NCI-H524 treated with DMSO at 0.1 percent for 48 hours (cell line): Measurements from ENCODE around the gene ACOT9.
"Not testable (repeated sequence)": the region's sequence is repeated elsewhere in the genome, so short reads cannot be mapped to it uniquely, and the experiment has no call there.

Source experiments
- DNase-seq: peaks from one replicate; lab custom pipeline; 2025; lab: John Stamatoyannopoulos, UW

ACOT9 gene

DNA sequence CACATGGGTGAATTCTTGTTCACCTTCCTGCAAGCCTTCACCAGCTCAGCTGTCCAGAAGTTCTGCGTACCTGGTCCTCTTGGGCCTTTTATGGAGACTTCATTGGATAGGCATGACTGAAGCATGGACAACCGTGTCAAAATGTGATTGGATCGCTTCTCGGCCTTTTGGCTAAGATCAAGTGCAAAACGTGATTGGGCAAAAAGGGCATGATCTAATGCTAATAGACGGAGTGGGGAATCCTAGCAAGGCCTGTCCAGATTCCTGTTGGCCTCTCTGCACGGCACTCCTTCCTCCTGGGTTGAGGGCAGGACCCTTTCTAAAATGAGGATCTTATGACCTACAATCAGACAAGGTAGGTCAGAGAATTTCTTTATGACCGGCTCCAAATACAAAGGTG is 50.9 kb downstream of the ACOT9 start:
- DNase-seq, result no peak

DNA sequence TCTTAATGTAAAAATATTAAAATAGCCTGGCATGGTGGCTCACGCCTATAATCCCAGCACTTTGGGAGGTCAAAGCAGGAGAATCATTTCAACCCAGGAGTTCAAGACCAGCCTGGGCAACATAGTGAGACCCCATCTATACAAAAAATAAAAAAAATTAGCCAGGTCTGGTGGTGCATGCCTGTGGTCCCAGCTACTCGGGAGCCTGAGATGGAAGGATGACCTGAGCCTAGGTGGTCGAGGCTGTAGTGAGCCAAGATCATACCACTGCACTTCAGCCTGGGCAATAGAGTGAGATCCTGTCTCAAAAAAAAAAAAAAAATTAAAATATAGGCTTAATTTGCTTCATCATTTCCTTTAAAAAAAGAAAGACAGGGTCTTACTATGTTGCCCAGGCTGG is 66.6 kb downstream of the ACOT9 start:
- DNase-seq, result not testable (repeated sequence)

DNA sequence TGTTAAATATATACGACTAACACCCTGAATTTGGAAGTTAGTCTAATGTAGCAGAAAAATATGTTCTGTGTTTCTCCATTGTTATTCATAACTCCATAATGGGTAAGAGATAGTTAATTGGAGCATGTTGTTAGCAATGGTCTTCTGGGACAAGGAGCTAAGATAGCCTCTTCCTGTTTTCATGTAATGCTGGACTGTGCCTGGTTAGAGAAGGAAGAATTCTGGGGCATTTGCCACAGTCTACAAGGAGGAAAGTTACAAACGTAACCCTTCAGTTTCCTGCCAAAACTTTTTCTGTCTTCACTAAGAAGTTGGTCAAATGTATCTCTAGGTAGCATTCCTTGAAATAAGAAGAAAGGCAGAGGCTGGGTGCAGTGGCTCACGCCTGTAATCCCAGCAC is 70.0 kb downstream of the ACOT9 start:
- no peak for DNase-seq

DNA sequence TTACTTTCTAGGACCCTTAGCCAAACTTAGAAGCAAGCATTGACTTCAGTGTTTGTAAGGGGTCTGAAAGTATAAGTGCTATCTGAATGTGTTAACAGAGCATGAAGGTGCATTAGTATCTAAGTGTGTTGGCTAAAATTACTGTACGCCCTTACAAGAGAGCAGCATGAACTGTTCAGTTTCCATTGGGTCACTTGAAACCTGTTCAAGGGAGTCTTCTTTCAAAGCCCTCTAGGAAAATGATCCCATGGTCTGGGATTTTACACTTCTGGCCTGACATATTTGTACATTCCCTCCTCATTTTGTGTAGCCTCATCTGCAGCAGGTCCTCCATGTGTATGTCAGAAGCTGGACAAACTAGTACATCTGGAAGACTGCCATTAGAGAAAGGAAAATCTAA is 72.5 kb downstream of the ACOT9 start:
- no peak for DNase-seq

DNA sequence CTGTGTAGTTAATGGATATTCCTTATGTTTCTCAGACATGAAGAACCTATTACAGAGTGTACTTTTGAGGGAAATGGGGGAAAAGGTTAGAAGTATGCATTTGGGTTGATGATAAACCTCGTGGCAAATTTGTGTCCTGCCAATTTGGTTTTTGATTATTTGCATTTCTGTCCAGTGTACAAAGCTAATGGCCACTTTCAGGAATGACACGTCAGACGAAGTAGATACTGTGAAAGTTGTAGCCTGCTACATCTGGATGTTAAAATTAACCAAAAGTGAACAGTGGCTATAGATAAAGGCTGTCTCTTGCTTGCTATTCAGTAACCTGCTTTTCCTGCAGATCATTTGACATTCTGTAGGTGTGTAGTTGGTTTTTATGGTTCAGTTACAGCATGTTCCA is 74.7 kb downstream of the ACOT9 start:
- DNase-seq, result no peak

DNA sequence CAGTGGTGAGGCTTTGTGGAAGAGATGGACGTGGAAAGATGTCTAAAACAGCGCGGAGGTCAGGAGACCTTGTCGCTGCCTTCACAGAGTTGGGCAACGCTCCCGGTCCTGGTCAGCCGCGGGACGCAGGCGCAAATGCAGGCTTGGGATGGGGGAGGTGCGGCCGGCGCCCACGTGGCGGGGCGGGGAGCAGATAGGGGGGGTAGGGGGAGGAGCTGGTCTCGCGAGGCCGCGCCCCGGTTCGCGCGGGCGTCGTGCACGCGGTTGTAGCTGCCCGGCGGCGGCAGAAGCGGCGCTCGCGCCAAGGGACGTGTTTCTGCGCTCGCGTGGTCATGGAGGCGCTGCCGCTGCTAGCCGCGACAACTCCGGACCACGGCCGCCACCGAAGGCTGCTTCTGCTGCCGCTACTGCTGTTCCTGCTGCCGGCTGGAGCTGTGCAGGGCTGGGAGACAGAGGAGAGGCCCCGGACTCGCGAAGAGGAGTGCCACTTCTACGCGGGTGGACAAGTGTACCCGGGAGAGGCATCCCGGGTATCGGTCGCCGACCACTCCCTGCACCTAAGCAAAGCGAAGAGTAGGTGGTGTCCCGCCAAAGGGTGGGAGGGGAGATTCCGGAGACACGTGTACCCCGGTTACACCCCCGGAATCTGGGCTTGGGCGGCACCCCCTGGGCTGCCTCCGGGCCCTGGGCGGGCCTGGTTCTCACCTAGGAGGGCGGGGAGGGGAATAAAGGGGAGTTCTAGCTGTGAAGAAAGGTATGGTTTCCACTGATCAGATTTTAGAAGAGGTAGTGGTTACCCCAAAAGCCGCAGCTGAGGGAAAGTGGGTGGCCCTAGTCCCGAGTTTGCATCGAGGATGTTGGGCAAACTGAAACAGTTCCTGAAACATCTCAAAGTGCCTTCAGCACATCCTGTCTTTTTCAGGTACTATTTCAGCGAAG is 75.6 kb downstream of the ACOT9 start, which contains the start of gene PRDX4:
Gene PRDX4, plus strand, starts transcription at position 255 of the 939 bp plus-strand sequence. Its CDS starts 78 bp downstream, at position 333.
- DNase-seq, result peak; percentile 39

DNA sequence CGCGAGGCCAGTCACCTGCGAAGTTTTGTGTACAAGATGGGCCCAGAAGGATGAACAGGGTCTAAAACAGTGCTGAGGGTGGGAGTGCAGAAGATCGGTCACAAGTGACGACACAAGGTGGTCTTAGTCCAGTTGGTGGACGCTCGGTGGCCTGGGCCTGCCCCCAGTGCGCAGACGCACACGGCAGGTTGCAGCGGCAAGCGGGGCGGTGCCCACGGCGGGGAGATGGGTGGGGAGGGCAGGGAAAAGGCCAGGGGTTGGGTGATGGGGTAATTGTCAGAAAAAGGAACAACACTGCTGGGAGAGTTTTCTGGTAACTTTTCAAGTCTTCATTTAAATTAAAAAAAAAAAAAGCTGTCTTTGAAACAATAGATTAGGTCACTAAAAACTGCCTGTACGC is 76.8 kb downstream of the ACOT9 start:
- no peak for DNase-seq

DNA sequence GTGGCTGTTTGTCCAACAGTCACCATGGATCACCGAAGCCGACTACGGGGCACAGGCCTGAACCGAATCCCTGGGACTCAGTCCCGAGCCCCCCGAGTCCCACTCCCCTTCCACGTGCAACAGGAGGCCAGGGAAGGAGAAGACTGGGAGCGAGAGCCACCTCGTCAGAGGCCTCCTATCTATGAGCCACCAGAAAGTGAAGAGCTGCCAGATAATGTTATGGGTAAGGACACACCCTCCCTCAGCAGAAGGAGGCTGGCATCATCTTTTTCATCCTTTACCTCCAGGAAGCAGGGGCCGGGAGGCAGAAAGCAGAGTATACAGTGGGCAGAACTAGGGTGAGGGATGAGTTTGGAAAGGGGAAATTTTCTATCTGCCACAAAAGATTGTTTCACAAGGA is 78.6 kb downstream of the ACOT9 start:
- no peak for DNase-seq

DNA sequence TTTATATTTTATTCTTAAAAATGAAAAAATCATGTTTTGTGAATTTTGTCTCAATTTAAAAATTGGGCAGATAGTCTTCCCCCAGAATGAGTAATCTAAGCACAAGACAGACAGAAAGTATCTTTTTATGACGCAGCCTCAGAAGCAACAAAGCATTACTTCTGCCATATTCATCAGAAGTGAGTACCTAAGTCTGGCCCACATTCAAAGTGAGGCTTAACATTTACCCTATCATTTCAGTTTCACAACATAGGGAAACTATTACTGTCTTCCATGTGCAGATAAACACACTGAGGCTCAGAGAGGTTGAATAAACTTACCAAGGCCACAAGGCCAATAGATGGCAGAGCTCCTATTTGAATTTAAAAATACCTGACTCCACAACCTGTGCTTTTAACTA is 80.2 kb downstream of the ACOT9 start:
- DNase-seq, result no peak

DNA sequence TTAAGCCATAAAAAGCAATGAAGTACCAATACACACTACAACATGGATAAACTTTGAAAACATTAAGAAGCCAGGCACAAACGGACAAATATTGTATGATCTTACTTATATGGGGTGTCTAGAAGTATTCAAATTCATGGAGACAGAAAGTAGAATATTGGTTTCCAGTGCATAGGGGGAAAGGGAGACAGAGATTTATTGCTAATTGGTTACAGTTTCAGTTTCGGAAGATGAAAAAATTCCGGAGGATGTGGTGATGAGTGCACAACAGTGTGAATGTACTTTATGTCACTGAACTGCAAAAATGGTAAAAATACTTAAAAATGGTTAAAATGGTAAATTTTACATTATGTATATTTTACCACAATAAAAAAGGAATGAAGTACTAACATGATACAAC is 80.9 kb downstream of the ACOT9 start:
- DNase-seq, result no peak

DNA sequence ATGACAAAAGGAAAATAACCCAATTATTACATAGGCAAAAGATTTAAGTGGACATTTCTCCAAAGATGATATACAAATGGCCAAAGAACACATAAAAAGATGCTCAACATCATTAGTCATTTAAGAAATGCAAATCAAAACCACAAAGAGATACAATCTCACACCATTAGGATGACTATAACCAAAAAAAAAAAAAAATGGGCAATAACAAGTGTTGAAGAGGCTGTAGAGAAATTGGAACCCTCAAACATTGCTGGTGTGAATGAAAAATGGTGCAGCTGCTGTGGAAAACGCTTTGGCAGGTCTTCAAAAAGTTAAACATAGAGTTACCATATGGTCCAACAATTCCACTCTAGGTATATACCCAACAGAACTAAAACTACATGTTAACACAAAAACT is 81.4 kb downstream of the ACOT9 start:
- no peak for DNase-seq

DNA sequence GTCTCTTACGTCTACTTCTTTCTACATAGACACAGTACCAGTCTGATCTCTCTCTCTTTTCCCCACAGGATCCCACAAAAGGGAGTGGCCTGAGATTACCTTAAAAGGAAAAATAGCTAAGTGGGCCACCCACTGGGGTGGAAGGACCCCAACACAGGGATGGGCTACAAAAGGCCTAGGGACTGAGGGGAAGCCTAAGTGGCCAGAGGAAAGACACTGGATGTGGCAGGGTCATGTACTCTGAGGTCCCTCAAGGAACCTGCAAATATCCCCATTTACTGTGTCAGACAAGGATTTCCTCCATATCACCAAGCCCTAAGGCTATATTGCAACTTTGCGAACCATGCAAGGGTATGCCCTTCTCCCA is 82.3 kb downstream of the ACOT9 start:
- DNase-seq, result no peak

DNA sequence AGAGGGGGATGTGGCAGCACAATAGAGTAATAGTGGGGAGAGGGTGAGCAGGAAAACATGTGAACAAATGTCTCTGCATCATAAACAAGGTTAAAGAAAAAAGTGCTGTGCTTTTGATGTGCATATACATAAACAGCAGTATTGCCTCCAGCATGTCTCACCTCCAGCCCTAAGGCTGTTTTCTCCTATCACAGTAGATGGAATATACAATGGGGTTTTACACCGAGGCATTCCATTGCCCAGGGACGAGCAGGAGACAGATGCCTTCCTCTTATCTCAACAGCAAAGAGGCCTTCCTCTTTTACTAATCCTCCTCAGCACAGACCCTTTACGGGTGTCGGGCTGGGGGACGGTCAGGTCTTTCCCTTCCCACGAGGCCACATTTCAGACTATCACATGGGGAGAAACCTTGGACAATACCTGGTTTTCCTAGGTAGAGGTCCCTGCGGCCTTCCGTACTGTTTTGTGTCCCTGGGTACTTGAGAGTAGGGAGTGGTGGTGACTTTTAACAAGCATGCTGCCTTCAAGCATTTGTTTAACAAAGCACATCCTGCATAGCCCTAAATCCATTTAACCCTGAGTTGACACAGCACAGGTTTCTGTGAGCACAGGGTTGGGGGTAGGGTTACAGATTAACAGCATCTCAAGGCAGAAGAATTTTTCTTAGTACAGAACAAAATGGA is 82.9 kb downstream of the ACOT9 start:
- not testable (repeated sequence) for DNase-seq

DNA sequence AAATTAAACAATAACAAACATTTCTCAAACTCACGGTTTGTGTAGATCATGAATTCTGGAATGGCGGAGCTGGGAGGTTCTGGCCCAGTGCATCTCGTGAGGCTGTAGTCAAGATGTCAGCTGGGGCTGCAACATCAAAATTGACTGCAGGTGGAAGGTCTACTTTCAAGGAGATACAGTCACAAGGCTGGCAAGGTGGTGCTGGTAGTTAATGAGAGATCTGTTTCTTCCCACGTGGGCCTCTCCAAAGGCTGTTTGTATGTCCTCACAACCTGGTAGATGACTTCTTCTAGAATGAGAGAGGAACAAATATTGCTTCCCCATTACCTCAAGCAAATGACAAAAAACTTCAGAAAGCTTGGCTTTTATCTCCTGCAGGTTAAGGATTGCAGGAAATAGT is 83.7 kb downstream of the ACOT9 start:
- no peak for DNase-seq

DNA sequence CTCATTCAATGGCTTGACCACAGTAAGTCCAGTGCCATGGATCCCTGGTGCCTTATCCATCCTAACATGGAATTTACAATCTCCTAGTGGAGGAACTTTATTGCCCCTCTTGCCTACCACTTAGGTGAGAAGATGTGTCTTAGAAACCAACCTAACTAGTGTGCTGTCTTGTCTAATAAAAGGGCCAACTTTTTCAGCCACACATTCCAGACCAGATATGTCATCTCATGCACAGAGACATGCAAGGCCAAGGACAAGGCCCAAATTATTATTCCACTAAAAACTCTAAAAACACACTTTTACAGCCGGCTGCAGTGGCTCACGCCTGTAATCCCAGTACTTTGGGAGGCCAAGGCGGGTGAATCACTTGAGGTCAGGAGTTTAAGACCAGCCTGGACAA is 86.4 kb downstream of the ACOT9 start:
- no peak for DNase-seq

DNA sequence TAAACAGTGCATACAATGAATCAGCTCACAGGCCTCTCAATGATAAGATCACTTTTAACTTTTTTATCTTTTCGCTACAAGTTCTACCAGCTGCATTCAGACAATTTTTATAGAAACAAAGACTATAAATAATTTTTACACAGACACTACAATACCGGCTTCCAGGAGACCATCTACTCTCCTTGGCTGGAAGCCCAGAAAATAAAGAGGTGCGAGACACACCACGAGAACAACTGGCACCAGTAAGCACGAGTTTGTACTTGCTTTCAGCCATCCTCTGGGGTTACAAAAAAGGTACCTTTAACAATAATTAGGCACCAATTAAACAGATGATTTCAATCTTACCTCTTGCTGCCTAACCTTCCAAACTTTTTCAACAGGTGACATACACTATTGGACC is 87.0 kb downstream of the ACOT9 start:
- no peak for DNase-seq
